B cell (primary cell): ENCODE results near the gene MAP3K5. TPM values are rescaled to one million over a fixed set of nuclear protein-coding genes. Genes with fewer than 3 reads are reported as not detected.

ENCODE experiments used
- ATAC-seq: fragments of 200-7000 bp; cut with Tn5 transposase; one replicate; pipeline ENCODE4 v1.10.0; 2021; ENCODE audit warnings: low read depth, mild to moderate bottlenecking, moderate number of reproducible peaks, moderate library complexity
- CTCF ChIA-PET: fragments of 350-600 bp; sonication (Branson Sonifier 250); formaldehyde crosslinking; loops from one replicate; lab custom pipeline; 2021; ENCODE audit warnings: antibody characterized with exemption, inconsistent platforms; lab: Charles Lee
- POLR2A ChIA-PET: fragments of 350-600 bp; sonication (Branson Sonifier 250); formaldehyde crosslinking; loops from one replicate; lab custom pipeline; 2021; ENCODE audit warnings: antibody characterized with exemption; lab: Charles Lee
- DNase-seq: peaks from one replicate; pipeline ENCODE4 v3.0.0; 2013
- H2AFZ ChIP-seq: 2 replicates; pipeline ENCODE4 v1.6.1; 2012; ENCODE audit warnings: mild to moderate bottlenecking, low read depth, low read length; ENCODE audit not compliant: insufficient read depth, poor library complexity, severe bottlenecking
- H3K27ac ChIP-seq, 2 donors: 1 replicate in 1 of 2; 2 replicates in 1 of 2; pipeline ENCODE4 v1.5.1; 2012 to 2013; ENCODE audit warnings: low read length in 2 of 2, mild to moderate bottlenecking in 2 of 2, moderate library complexity in 1 of 2
- H3K27me3 ChIP-seq, 4 experiments: fragments of 200-600 bp in 1 of 4; sonication (generic) in 1 of 4; replicated peaks in 1 of 4; 1 replicate in 2 of 4; 2 replicates in 2 of 4; pipeline versions ENCODE4 v1.6.1 to v1.7.0; 2013 to 2016; ENCODE audit warnings: low read length in 3 of 4, mild to moderate bottlenecking in 2 of 4, mixed read lengths in 1 of 4, moderate library complexity in 1 of 4; ENCODE audit not compliant: insufficient read depth in 4 of 4, control insufficient read depth in 3 of 4; ENCODE audit errors: control extremely low read depth in 1 of 4
- H3K36me3 ChIP-seq, 2 experiments: replicated peaks in 1 of 2; 1 replicate in 1 of 2; 2 replicates in 1 of 2; pipeline versions ENCODE4 v1.6.1 to v1.7.1; 2013; ENCODE audit warnings: low read length in 1 of 2; ENCODE audit not compliant: insufficient read depth in 2 of 2, control insufficient read depth in 1 of 2; ENCODE audit errors: control extremely low read depth in 1 of 2, extremely low read depth in 1 of 2
- H3K4me1 ChIP-seq, 2 donors: fragments of 200-600 bp in 1 of 2; sonication (generic) in 1 of 2; 1 replicate in 1 of 2; 2 replicates in 1 of 2; pipeline versions ENCODE4 v1.5.1 to v1.6.1; 2013 to 2017; ENCODE audit warnings: low read length in 2 of 2; ENCODE audit not compliant: control insufficient read depth in 2 of 2, insufficient read depth in 2 of 2
- H3K4me2 ChIP-seq: replicated peaks from 2 replicates; pipeline ENCODE3; 2012; ENCODE audit warnings: mild to moderate bottlenecking, low read depth, low read length; ENCODE audit not compliant: poor library complexity, severe bottlenecking
- H3K4me3 ChIP-seq, 5 experiments: fragments of 200-600 bp in 1 of 5; sonication (generic) in 1 of 5; 1 replicate in 3 of 5; 2 replicates in 2 of 5; pipeline versions ENCODE4 v1.5.1 to v1.7.0; 2011 to 2016; ENCODE audit warnings: low read length in 4 of 5, mild to moderate bottlenecking in 4 of 5, low read depth in 2 of 5, control low read depth in 1 of 5, moderate library complexity in 1 of 5; ENCODE audit not compliant: insufficient read depth in 1 of 5; ENCODE audit errors: control extremely low read depth in 1 of 5, extremely low read depth in 1 of 5
- H3K79me2 ChIP-seq: fragments of 200-600 bp; sonication (generic); one replicate; pipeline ENCODE4 v1.6.0; 2016; ENCODE audit warnings: low read length; ENCODE audit not compliant: control insufficient read depth, insufficient read depth
- H3K9ac ChIP-seq: fragments of 200-600 bp; sonication (generic); 2 replicates; pipeline ENCODE4 v1.6.1; 2017; ENCODE audit warnings: mild to moderate bottlenecking, low read length, moderate library complexity
- H3K9me3 ChIP-seq, 3 donors: one replicate each; pipeline versions ENCODE4 v1.6.1 to v1.7.1; 2013; ENCODE audit warnings: low read length in 2 of 3; ENCODE audit not compliant: control insufficient read depth in 2 of 3, insufficient read depth in 1 of 3; ENCODE audit errors: control extremely low read depth in 1 of 3
- H4K20me1 ChIP-seq: 2 replicates; pipeline ENCODE4 v1.6.0; 2012; ENCODE audit warnings: mild to moderate bottlenecking, low read length; ENCODE audit not compliant: insufficient read depth, control insufficient read depth, poor library complexity, severe bottlenecking
- H3K27ac Mint-ChIP-seq: one replicate; pipeline ENCODE4 v1.8.0; 2021; ENCODE audit warnings: mixed read lengths
- H3K27me3 Mint-ChIP-seq: one replicate; pipeline ENCODE4 v1.8.0; 2021; ENCODE audit warnings: mixed read lengths
- H3K4me1 Mint-ChIP-seq: one replicate; pipeline ENCODE4 v1.8.0; 2021; ENCODE audit warnings: mixed read lengths
- H3K4me3 Mint-ChIP-seq: one replicate; pipeline ENCODE4 v1.8.0; 2021; ENCODE audit warnings: mixed read lengths
- H3K9me3 Mint-ChIP-seq: one replicate; pipeline ENCODE4 v1.8.0; 2022; ENCODE audit warnings: mixed read lengths; ENCODE audit not compliant: insufficient read depth
- CTCF ChIP-seq: fragments of 200-600 bp; IDR thresholded peaks from one replicate; pipeline ENCODE4 v1.8.0; 2022; ENCODE audit warnings: antibody characterized with exemption, mild to moderate bottlenecking
- EZH2 ChIP-seq: IDR thresholded peaks from 2 replicates; pipeline ENCODE4 v1.6.1; 2012; ENCODE audit warnings: borderline replicate concordance, low read depth, mild to moderate bottlenecking, moderate library complexity, low read length; ENCODE audit not compliant: insufficient read depth, poor library complexity, severe bottlenecking
- WGBS: methylation state at CpG from one replicate; pipeline ENCODE4 v1.1.5; 2013; ENCODE audit warnings: missing lambda C conversion rate; ENCODE audit not compliant: insufficient coverage; 5-methylcytosine and 5-hydroxymethylcytosine counted together
- intact Hi-C: fragments of 100-400 bp; cut with micrococcal nuclease; formaldehyde crosslinking; loops from one replicate; pipeline ENCODE4 v1.10.0; 2022
- polyA plus RNA-seq: library from polyadenylated mRNA; depleted of rRNA; stranded (reverse); fragments of >200 nt; gene quantifications from 2 replicates; pipeline ENCODE4 v1.2.3, GENCODE V29; 2012
- total RNA-seq, 2 donors: library from RNA; stranded (reverse); fragments of 120-200 nt in 1 of 2; gene quantifications; 1 replicate in 1 of 2; 2 replicates in 1 of 2; pipeline versions ENCODE4 v1.2.3 to v1.2.4, GENCODE V29; 2013 to 2022

MAP3K5 gene
- total and polyA plus RNA-seq, 2 donors (not counting 1 experiment from before 2014, with no cell fraction given), result 5.7 to 34.1 TPM

GRCh38 chr6:136784910-136785746, 7.1 kb downstream of the MAP3K5 start:
- Histone ChIP-seq H3K27ac (peak overlapping the region; percentile 57 to 80), H4K20me1 (peaks cover 5% of the 10 kb centered on the region), H2AFZ (no peak overlapping the region), H3K9me3 (peaks cover 0 to 7% (median 3%) of the 10 kb centered on the region in 3 donors), H3K79me2 (peaks cover 96% of the 10 kb centered on the region), H3K4me3 (peak overlapping the region; percentile 37 to 63 (median 58)), H3K27me3 (no peaks in the 10 kb centered on the region), H3K4me1 (peaks cover 65 to 73% of the 10 kb centered on the region in 2 donors), H3K9ac (peak overlapping the region; percentile 62), H3K36me3 (no peaks in the 10 kb centered on the region), H3K4me2 (peak overlapping the region; percentile 79)
- 0% methylated on average over 4 of the region's 10 CpGs for WGBS
- no peaks in the 10 kb centered on the region for H3K27me3 Mint-ChIP-seq
- peaks cover 79% of the 10 kb centered on the region for H3K4me1 Mint-ChIP-seq
- peak overlapping the region; percentile 98 for H3K27ac Mint-ChIP-seq
- peak; percentile 64 for DNase-seq
- TF ChIP-seq EZH2 (no peak), CTCF (no peak)
- intact Hi-C loops, result loop anchor here (1.0 kb wide), 2 partner anchors 7 to 18 kb away; partner anchors contain the start of gene MAP3K5
- peak overlapping the region; percentile 98 for H3K4me3 Mint-ChIP-seq
- ATAC-seq, result peak; percentile 23
- peaks cover 3% of the 10 kb centered on the region for H3K9me3 Mint-ChIP-seq
- ChIA-PET POLR2A (interaction anchor here (0.8 kb wide), 1 partner anchor 20 kb away, joined by 4 read pairs; no protein-coding TSS in a partner anchor), CTCF (interaction anchor here (1.1 to 8.7 kb wide), 7 partner anchors 7 to 140 kb away, joined by 3 to 433 read pairs (median 8); partner anchors contain the start of gene MAP3K5)
